Activated naive CD8-positive, alpha-beta T cell treated with anti-CD3 and anti-CD28 coated beads for 36 hours (primary cell): ENCODE results near the gene ENTPD2. TPM values are rescaled to one million over a fixed set of nuclear protein-coding genes. Genes with fewer than 3 reads are reported as not detected.
"Not testable (repeated sequence)": the region's sequence is repeated elsewhere in the genome, so short reads cannot be mapped to it uniquely, and the experiment has no call there.

Experiments
- DNase-seq: peaks from one replicate; pipeline ENCODE4 v3.0.0; 2021
- H3K27ac Mint-ChIP-seq: one replicate; pipeline ENCODE4 v1.8.0; 2022; ENCODE audit warnings: mild to moderate bottlenecking, moderate library complexity, mixed read lengths
- H3K27me3 Mint-ChIP-seq: one replicate; pipeline ENCODE4 v1.8.0; 2022; ENCODE audit warnings: mild to moderate bottlenecking, mixed read lengths
- H3K36me3 Mint-ChIP-seq: one replicate; pipeline ENCODE4 v1.8.0; 2021; ENCODE audit warnings: mild to moderate bottlenecking, mixed read lengths
- H3K4me1 Mint-ChIP-seq: one replicate; pipeline ENCODE4 v1.8.0; 2021; ENCODE audit warnings: mixed read lengths
- H3K4me3 Mint-ChIP-seq: one replicate; pipeline ENCODE4 v1.8.0; 2022; ENCODE audit warnings: mild to moderate bottlenecking, moderate library complexity, mixed read lengths
- H3K9me3 Mint-ChIP-seq: one replicate; pipeline ENCODE4 v1.8.0; 2022; ENCODE audit warnings: mixed read lengths
- total RNA-seq, 2 experiments: library from RNA; stranded (reverse); gene quantifications; one replicate each; pipeline ENCODE4 v1.2.3, GENCODE V29; 2021

The ENTPD2 gene
- total RNA-seq, 2 experiments from 2014 or later, result not detected

- H3K4me1 Mint-ChIP-seq, result peaks cover 31% of the 10 kb centered on the region
- no peaks in the 10 kb centered on the region for H3K27me3 Mint-ChIP-seq
- no peaks in the 10 kb centered on the region for H3K36me3 Mint-ChIP-seq
These were observed 19.7 kb downstream of the ENTPD2 start for GRCh38 chr9:137034039-137034708.

GRCh38 chr9:137033481-137033880, 20.4 kb downstream of the ENTPD2 start:
- DNase-seq, H3K4me3 Mint-ChIP-seq, H3K9me3 Mint-ChIP-seq, H3K27me3 Mint-ChIP-seq, H3K36me3 Mint-ChIP-seq, H3K27ac Mint-ChIP-seq: not testable (repeated sequence)
- peaks cover 35% of the 10 kb centered on the region for H3K4me1 Mint-ChIP-seq

More at GRCh38 chr9:137034039-137034708, 19.7 kb downstream of the ENTPD2 start:
- Mint-ChIP-seq H3K9me3 (no peaks in the 10 kb centered on the region), H3K4me3 (peak overlapping the region; percentile 52), H3K27ac (peak overlapping the region; percentile 46)
- no peak for DNase-seq

GRCh38 chr9:137032858-137033257, 21.0 kb downstream of the ENTPD2 start:
- H3K9me3 Mint-ChIP-seq, result no peaks in the 10 kb centered on the region
- H3K27ac Mint-ChIP-seq, result no peak overlapping the region
- no peak overlapping the region for H3K4me3 Mint-ChIP-seq
- peaks cover 35% of the 10 kb centered on the region for H3K4me1 Mint-ChIP-seq
- DNase-seq, result no peak
- H3K36me3 Mint-ChIP-seq, result no peaks in the 10 kb centered on the region
- H3K27me3 Mint-ChIP-seq, result no peaks in the 10 kb centered on the region

GRCh38 chr9:137031904-137032640, 21.8 kb downstream of the ENTPD2 start, which contains the start of gene FUT7:
TSS of gene FUT7 (minus strand) at chr9:137032088. CDS start at chr9:137031991, 97 bp downstream.
- DNase-seq, result no peak
- H3K27ac Mint-ChIP-seq, result no peak within 1 kb of the TSS
- H3K27me3 Mint-ChIP-seq, result no peaks in the 10 kb centered on the region
- H3K36me3 Mint-ChIP-seq, result no peaks in the 10 kb centered on the region
- no peak within 1 kb of the TSS for H3K4me3 Mint-ChIP-seq
- peaks cover 37% of the 10 kb centered on the region for H3K4me1 Mint-ChIP-seq
- no peaks in the 10 kb centered on the region for H3K9me3 Mint-ChIP-seq

- Mint-ChIP-seq H3K27ac (no peak overlapping the region), H3K27me3 (no peaks in the 10 kb centered on the region), H3K36me3 (no peaks in the 10 kb centered on the region)
These were observed 23.0 kb downstream of the ENTPD2 start for GRCh38 chr9:137030538-137031527.

GRCh38 chr9:137030006-137030405, 23.9 kb downstream of the ENTPD2 start:
- H3K27me3 Mint-ChIP-seq, result no peaks in the 10 kb centered on the region

More at GRCh38 chr9:137030538-137031527, 23.0 kb downstream of the ENTPD2 start:
- Mint-ChIP-seq H3K9me3 (no peaks in the 10 kb centered on the region), H3K4me1 (peaks cover 40% of the 10 kb centered on the region), H3K4me3 (no peak overlapping the region)
- DNase-seq, result peak; percentile 47

GRCh38 chr9:137029058-137029936, 24.6 kb downstream of the ENTPD2 start:
- peak overlapping the region; percentile 53 for H3K4me3 Mint-ChIP-seq
- peak; percentile 70 for DNase-seq
- no peaks in the 10 kb centered on the region for H3K27me3 Mint-ChIP-seq
- peaks cover 32% of the 10 kb centered on the region for H3K4me1 Mint-ChIP-seq
- no peak overlapping the region for H3K27ac Mint-ChIP-seq
- no peaks in the 10 kb centered on the region for H3K36me3 Mint-ChIP-seq
- no peaks in the 10 kb centered on the region for H3K9me3 Mint-ChIP-seq

More at GRCh38 chr9:137030006-137030405, 23.9 kb downstream of the ENTPD2 start:
- Mint-ChIP-seq H3K9me3 (no peaks in the 10 kb centered on the region), H3K36me3 (no peaks in the 10 kb centered on the region), H3K27ac (no peak overlapping the region), H3K4me1 (peaks cover 39% of the 10 kb centered on the region), H3K4me3 (no peak overlapping the region)
- DNase-seq, result no peak

GRCh38 chr9:137028263-137029057, 25.4 kb downstream of the ENTPD2 start:
- Mint-ChIP-seq H3K36me3 (no peaks in the 10 kb centered on the region), H3K4me3 (peak overlapping the region; percentile 53), H3K4me1 (peaks cover 28% of the 10 kb centered on the region), H3K9me3 (no peaks in the 10 kb centered on the region), H3K27me3 (no peaks in the 10 kb centered on the region), H3K27ac (no peak overlapping the region)
- DNase-seq, result peak; percentile 79

- no peaks in the 10 kb centered on the region for H3K9me3 Mint-ChIP-seq
- H3K27me3 Mint-ChIP-seq, result no peaks in the 10 kb centered on the region
- H3K4me3 Mint-ChIP-seq, result peak within 1 kb of the TSS; percentile 68
- no peaks in the 10 kb centered on the region for H3K36me3 Mint-ChIP-seq
- H3K4me1 Mint-ChIP-seq, result peaks cover 28% of the 10 kb centered on the region
- H3K27ac Mint-ChIP-seq, result no peak within 1 kb of the TSS
- no peak for DNase-seq
These were observed 26.2 kb downstream of the ENTPD2 start, which contains the start of gene ABCA2 for GRCh38 chr9:137027369-137028262. TSS of gene ABCA2 (minus strand) at chr9:137028237. CDS start at chr9:137028140, 97 bp downstream.

- Mint-ChIP-seq H3K4me1 (peaks cover 25% of the 10 kb centered on the region), H3K9me3 (no peaks in the 10 kb centered on the region), H3K36me3 (no peaks in the 10 kb centered on the region), H3K27me3 (no peaks in the 10 kb centered on the region), H3K27ac (no peak overlapping the region), H3K4me3 (peak overlapping the region; percentile 68)
- DNase-seq, result no peak
These were observed 27.0 kb downstream of the ENTPD2 start for GRCh38 chr9:137026828-137027227.

- H3K27ac Mint-ChIP-seq, result no peak overlapping the region
These were observed 27.5 kb downstream of the ENTPD2 start for GRCh38 chr9:137026384-137026783.

GRCh38 chr9:137025517-137025966, 28.3 kb downstream of the ENTPD2 start:
- Mint-ChIP-seq H3K36me3 (no peaks in the 10 kb centered on the region), H3K4me1 (peaks cover 20% of the 10 kb centered on the region), H3K27ac (no peak overlapping the region), H3K4me3 (no peak overlapping the region), H3K9me3 (no peaks in the 10 kb centered on the region), H3K27me3 (no peaks in the 10 kb centered on the region)
- DNase-seq, result no peak

More at GRCh38 chr9:137026384-137026783, 27.5 kb downstream of the ENTPD2 start:
- Mint-ChIP-seq H3K36me3 (no peaks in the 10 kb centered on the region), H3K9me3 (no peaks in the 10 kb centered on the region), H3K4me3 (no peak overlapping the region), H3K4me1 (peaks cover 24% of the 10 kb centered on the region), H3K27me3 (no peaks in the 10 kb centered on the region)
- no peak for DNase-seq
